IMR-90 (cell line): ENCODE measurements around the gene ZNF358.

ENCODE experiments used
- CEBPB ChIP-seq: IDR thresholded peaks from 2 replicates; pipeline ENCODE4 v1.6.1; 2012; ENCODE audit warnings: low read depth, low read length, improper control_type of control experiment
- CTCF ChIP-seq: conservative IDR thresholded peaks from 2 replicates; pipeline ENCODE4 v1.5.1; 2012; ENCODE audit warnings: mild to moderate bottlenecking, low read depth, low read length, improper control_type of control experiment
- POLR2A ChIP-seq: IDR thresholded peaks from 2 replicates; pipeline ENCODE4 v1.6.1; 2012; ENCODE audit warnings: mild to moderate bottlenecking, low read depth, low read length

GRCh38 chr19:7545300-7545699 is 29.4 kb downstream of the ZNF358 start:
- TF ChIP-seq POLR2A (no peak), CTCF (no peak), CEBPB (no peak)
